ENCODE measurements around the gene KANK4.

KANK4 gene

GRCh38 chr1:62207187-62207586, 112.0 kb downstream of the KANK4 start:
- Histone ChIP-seq H3K9me3 (ENCODE audit: insufficient read depth, low read length) (peaks cover 7% of the 10 kb centered on the region; the same call in 1 of the 2 replicates), H3K9ac (ENCODE audit: low read length) (no peak overlapping the region), H3K79me2 (ENCODE audit: insufficient read depth, low read length) (no peaks in the 10 kb centered on the region), H4K20me1 (ENCODE audit: low read depth, low read length) (no peaks in the 10 kb centered on the region), H3K36me3 (ENCODE audit: low read length) (no peaks in the 10 kb centered on the region), H3F3A (ENCODE audit: insufficient read depth) (no peaks in the 10 kb centered on the region), H3K27ac (ENCODE audit: low read depth, low read length) (no peak overlapping the region), H2AFZ (ENCODE audit: low read depth, low read length, severe bottlenecking) (no peak overlapping the region), H3K4me3 (ENCODE audit: insufficient read depth, low read length, poor library complexity, severe bottlenecking) (no peak overlapping the region), H3K9me2 (replicated peaks; ENCODE audit: insufficient read depth, low read length) (no peaks in the 10 kb centered on the region), H3K4me2 (ENCODE audit: low read depth, low read length, poor library complexity, severe bottlenecking) (no peak overlapping the region), H3K27me3 (ENCODE audit: low read length) (no peaks in the 10 kb centered on the region)
- TF ChIP-seq EZH2phosphoT487 (conservative IDR thresholded peaks at IDR 0.05; ENCODE audit: low read length): no peak
- TF ChIP-seq CTCF (IDR thresholded peaks at IDR 0.05; ENCODE audit: insufficient read depth, low read length, poor library complexity, severe bottlenecking): no peak

DNA sequence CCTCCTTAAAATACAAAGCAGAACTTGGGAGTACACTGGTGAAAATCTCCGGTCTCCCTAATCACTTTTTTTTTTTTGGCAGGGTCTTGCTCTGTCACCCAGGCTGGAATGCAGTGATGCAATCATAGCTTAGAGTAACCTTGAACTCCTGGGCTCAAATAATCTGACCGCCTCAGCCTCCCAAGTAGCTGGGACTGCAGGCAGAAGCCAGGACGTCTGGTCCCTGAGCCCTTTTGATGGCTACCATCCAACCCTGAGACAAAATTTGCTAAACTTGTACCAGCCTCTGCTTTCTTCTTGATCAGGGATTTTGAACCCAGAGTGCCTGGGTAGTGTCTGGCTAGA, 120.5 kb downstream of the KANK4 start:
- Histone ChIP-seq H3K9ac (ENCODE audit: low read length) (no peak overlapping the region), H2AFZ (ENCODE audit: low read depth, low read length, severe bottlenecking) (no peak overlapping the region), H3K9me2 (replicated peaks; ENCODE audit: insufficient read depth, low read length) (no peaks in the 10 kb centered on the region), H3F3A (ENCODE audit: insufficient read depth) (no peaks in the 10 kb centered on the region), H3K79me2 (ENCODE audit: insufficient read depth, low read length) (no peaks in the 10 kb centered on the region), H3K4me3 (ENCODE audit: insufficient read depth, low read length, poor library complexity, severe bottlenecking) (no peak overlapping the region), H3K27ac (ENCODE audit: low read depth, low read length) (no peak overlapping the region), H3K4me2 (ENCODE audit: low read depth, low read length, poor library complexity, severe bottlenecking) (no peak overlapping the region), H3K27me3 (ENCODE audit: low read length) (no peaks in the 10 kb centered on the region), H4K20me1 (ENCODE audit: low read depth, low read length) (no peaks in the 10 kb centered on the region), H3K9me3 (ENCODE audit: insufficient read depth, low read length) (no peaks in the 10 kb centered on the region), H3K36me3 (ENCODE audit: low read length) (no peaks in the 10 kb centered on the region)
- TF ChIP-seq CTCF (IDR thresholded peaks at IDR 0.05; ENCODE audit: insufficient read depth, low read length, poor library complexity, severe bottlenecking) (no peak), EZH2phosphoT487 (conservative IDR thresholded peaks at IDR 0.05; ENCODE audit: low read length) (no peak)

- no peaks in the 10 kb centered on the region for H3K36me3 ChIP-seq (ENCODE audit: low read length)
- H3K9ac ChIP-seq (ENCODE audit: low read length): no peak overlapping the region
Observed at GRCh38 chr1:62198069-62198780, 121.0 kb downstream of the KANK4 start.

More at GRCh38 chr1:62198069-62198780, 121.0 kb downstream of the KANK4 start:
- H3F3A ChIP-seq (ENCODE audit: insufficient read depth): no peaks in the 10 kb centered on the region
- H3K4me2 ChIP-seq (ENCODE audit: low read depth, low read length, poor library complexity, severe bottlenecking): no peak overlapping the region
- no peak overlapping the region for H3K27ac ChIP-seq (ENCODE audit: low read depth, low read length)
- no peaks in the 10 kb centered on the region for H3K9me2 ChIP-seq (replicated peaks; ENCODE audit: insufficient read depth, low read length)
- no peaks in the 10 kb centered on the region for H3K27me3 ChIP-seq (ENCODE audit: low read length)
- H3K4me3 ChIP-seq (ENCODE audit: insufficient read depth, low read length, poor library complexity, severe bottlenecking): no peak overlapping the region
- TF ChIP-seq EZH2phosphoT487 (conservative IDR thresholded peaks at IDR 0.05; ENCODE audit: low read length): no peak
- no peak for TF ChIP-seq CTCF (IDR thresholded peaks at IDR 0.05; ENCODE audit: insufficient read depth, low read length, poor library complexity, severe bottlenecking)
- no peak overlapping the region for H2AFZ ChIP-seq (ENCODE audit: low read depth, low read length, severe bottlenecking)
- no peaks in the 10 kb centered on the region for H3K79me2 ChIP-seq (ENCODE audit: insufficient read depth, low read length)
- no peaks in the 10 kb centered on the region for H4K20me1 ChIP-seq (ENCODE audit: low read depth, low read length)
- no peaks in the 10 kb centered on the region for H3K9me3 ChIP-seq (ENCODE audit: insufficient read depth, low read length)

Measured in SU-DHL-6 (cell line).